HFF-Myc (cell line): ENCODE measurements around the gene KCND3.

Experiments
- DNase-seq: peaks from one replicate; pipeline ENCODE4 v3.0.0-alpha.2; 2011; ENCODE audit warnings: low read depth; ENCODE audit errors: extremely low read depth
- H3K4me3 ChIP-seq: replicated peaks from 2 replicates; pipeline ENCODE4 v1.5.1; 2011; ENCODE audit warnings: low read depth, mild to moderate bottlenecking, control low read depth, low read length
- CTCF ChIP-seq: IDR thresholded peaks from 2 replicates; pipeline ENCODE4 v1.5.1; 2012; ENCODE audit warnings: mild to moderate bottlenecking, low read depth, low read length, control low read depth; ENCODE audit errors: missing control alignments

The KCND3 gene

GRCh38 chr1:112021263-112021662, 31.8 kb upstream of the KCND3 start:
- DNase-seq = no peak
- no peak for TF ChIP-seq CTCF
- H3K4me3 ChIP-seq = no peak overlapping the region

GRCh38 chr1:112017183-112017582, 27.7 kb upstream of the KCND3 start:
- TF ChIP-seq CTCF = no peak
- no peak overlapping the region for H3K4me3 ChIP-seq
- DNase-seq = no peak

GRCh38 chr1:112012823-112013222, 23.4 kb upstream of the KCND3 start:
- no peak for TF ChIP-seq CTCF
- DNase-seq = no peak
- no peak overlapping the region for H3K4me3 ChIP-seq

GRCh38 chr1:112011202-112011601, 21.7 kb upstream of the KCND3 start:
- H3K4me3 ChIP-seq = no peak overlapping the region
- no peak for TF ChIP-seq CTCF
- DNase-seq = no peak

GRCh38 chr1:112007169-112007568, 17.7 kb upstream of the KCND3 start:
- DNase-seq = no peak
- no peak overlapping the region for H3K4me3 ChIP-seq
- TF ChIP-seq CTCF = no peak

GRCh38 chr1:112006416-112007025, 17.1 kb upstream of the KCND3 start:
- H3K4me3 ChIP-seq = no peak overlapping the region
- no peak for DNase-seq
- TF ChIP-seq CTCF = no peak

GRCh38 chr1:112004076-112004475, 14.6 kb upstream of the KCND3 start:
- H3K4me3 ChIP-seq = no peak overlapping the region
- no peak for DNase-seq
- no peak for TF ChIP-seq CTCF
